K562 (cell line): ENCODE results near the gene MADCAM1. TPM values are rescaled to one million over a fixed set of nuclear protein-coding genes. Genes with fewer than 3 reads are reported as not detected.

ENCODE experiments used
- BRD9 ChIP-seq: fragments of 450-650 bp; IDR thresholded peaks from 2 replicates; pipeline ENCODE4 v1.6.1; 2018; ENCODE audit warnings: low read depth; ENCODE audit not compliant: partially characterized antibody
- C11orf30 ChIP-seq: fragments of 450-650 bp; IDR thresholded peaks from 2 replicates; pipeline ENCODE4 v1.6.1; 2016; ENCODE audit warnings: low read depth, mild to moderate bottlenecking
- EP400 ChIP-seq: fragments of 450-650 bp; IDR thresholded peaks from 2 replicates; pipeline ENCODE4 v1.6.1; 2017; ENCODE audit warnings: antibody characterized with exemption, mild to moderate bottlenecking, moderate library complexity
- GATAD2A ChIP-seq: fragments of 450-650 bp; IDR thresholded peaks from 2 replicates; pipeline ENCODE4 v1.6.1; 2017
- HDAC2 ChIP-seq: fragments of 450-650 bp; IDR thresholded peaks from 2 replicates; pipeline ENCODE4 v1.6.1; 2016; ENCODE audit warnings: mild to moderate bottlenecking
- HDGF ChIP-seq: fragments of 450-650 bp; IDR thresholded peaks from 2 replicates; pipeline ENCODE4 v1.6.1; 2016
- NCOA1 ChIP-seq: fragments of 450-650 bp; IDR thresholded peaks from 2 replicates; pipeline ENCODE4 v1.6.1; 2016; ENCODE audit warnings: low read depth
- NCOR1 ChIP-seq: fragments of 450-650 bp; IDR thresholded peaks from 2 replicates; pipeline ENCODE4 v1.6.1; 2016; ENCODE audit warnings: mild to moderate bottlenecking, moderate library complexity
- NFIC ChIP-seq: fragments of 450-650 bp; IDR thresholded peaks from 2 replicates; pipeline ENCODE4 v1.6.1; 2017; ENCODE audit warnings: mild to moderate bottlenecking, inconsistent platforms
- NR0B1 ChIP-seq: fragments of 450-650 bp; IDR thresholded peaks from one replicate; pipeline ENCODE4 v1.6.1; 2018; ENCODE audit warnings: mild to moderate bottlenecking, moderate library complexity; ENCODE audit not compliant: partially characterized antibody
- RERE ChIP-seq: sonication (generic); formaldehyde crosslinking; IDR thresholded peaks from 2 replicates; pipeline ENCODE4 v1.8.0; 2023; ENCODE audit warnings: missing genetic modification reagents, mild to moderate bottlenecking, borderline replicate concordance
- RFX1 ChIP-seq: fragments of 450-650 bp; IDR thresholded peaks from 2 replicates; pipeline ENCODE4 v1.6.1; 2016; ENCODE audit warnings: mild to moderate bottlenecking, moderate library complexity
- STAT5A ChIP-seq: IDR thresholded peaks from 2 replicates; pipeline ENCODE4 v1.6.1; 2012; ENCODE audit warnings: low read length, inconsistent platforms, borderline replicate concordance
- STAT6 ChIP-seq: sonication (generic); formaldehyde crosslinking; IDR thresholded peaks from 2 replicates; pipeline ENCODE4 v1.8.1; 2023; ENCODE audit warnings: mild to moderate bottlenecking, missing genetic modification reagents
- TCF3 ChIP-seq: sonication (generic); formaldehyde crosslinking; IDR thresholded peaks from 2 replicates; pipeline ENCODE4 v1.4.0; 2020; ENCODE audit warnings: mild to moderate bottlenecking, missing genetic modification reagents
- YY1 ChIP-seq, 3 experiments: IDR thresholded peaks; 2 replicates each; pipeline ENCODE4 v1.6.1; 2011; ENCODE audit warnings: low read length in 2 of 3, mild to moderate bottlenecking in 2 of 3, moderate library complexity in 2 of 3, borderline replicate concordance in 1 of 3, control low read depth in 1 of 3, low read depth in 1 of 3; ENCODE audit not compliant: insufficient read depth in 3 of 3, insufficient replicate concordance in 2 of 3, control insufficient read depth in 1 of 3, insufficient read length in 1 of 3; ENCODE audit errors: extremely low read depth in 1 of 3
- ZBTB7A ChIP-seq: IDR thresholded peaks from 2 replicates; pipeline ENCODE4 v1.6.1; 2011; ENCODE audit warnings: low read depth, mild to moderate bottlenecking, low read length, moderate library complexity, borderline replicate concordance; ENCODE audit not compliant: control insufficient read depth
- ZNF75A ChIP-seq: fragments of 450-650 bp; formaldehyde crosslinking; IDR thresholded peaks from 2 replicates; pipeline ENCODE4 v1.4.0; 2020; ENCODE audit warnings: mild to moderate bottlenecking
- ZNF780A ChIP-seq: fragments of 250-450 bp; sonication (Bioruptor Pico); IDR thresholded peaks from 2 replicates; pipeline ENCODE4 v1.5.0; 2021; ENCODE audit warnings: mild to moderate bottlenecking
- polyA plus RNA-seq, 8 experiments: library from polyadenylated mRNA; depleted of rRNA in 4 of 8; stranded (reverse) in 5 of 8; unstranded in 3 of 8; fragments of >200 nt; fragmentation: Nextera tagmentation in 2 of 8; fragmentation: Illumina TruSeq in 1 of 8; extraction: Ambion mirVana in 2 of 8; extraction: Trizol in 1 of 8; gene quantifications; 2 replicates each; pipeline versions ENCODE4 v1.2.1 to v1.2.3, GENCODE V29; 2011 to 2014; ENCODE audit warnings: inconsistent platforms in 1 of 8, missing spikeins in 1 of 8
- total RNA-seq, 7 experiments: library from RNA; depleted of rRNA in 6 of 7; stranded (reverse); fragments of >200 nt in 6 of 7; fragmentation: Illumina TruSeq in 2 of 7; extraction: Trizol in 2 of 7; gene quantifications; 2 replicates each; pipeline versions ENCODE4 v1.2.1 to v1.2.3, GENCODE V29; 2011 to 2021; ENCODE audit warnings: low replicate concordance in 1 of 7

MADCAM1 gene
- total and polyA plus RNA-seq, 9 of the 15 experiments (the other 6 are each of a cell fraction or from before 2014, with no cell fraction given): 0.09 to 0.36 (median 0.09) TPM; not detected in 6

- TF ChIP-seq STAT6: no peak
- TF ChIP-seq RERE (CRISPR knock-in tag): no peak
- TF ChIP-seq YY1 (IDR thresholded peaks at IDR 0.05; ENCODE audit: borderline replicate concordance in 1 of 3, control insufficient read depth in 1 of 3, extremely low read depth in 1 of 3, insufficient read depth in 3 of 3, insufficient read length in 1 of 3, insufficient replicate concordance in 2 of 3, low read depth in 1 of 3, low read length in 2 of 3): peak in 1 of 3 experiments; percentile 47
- no peak for TF ChIP-seq C11orf30
- TF ChIP-seq ZNF780A (CRISPR knock-in tag): no peak
- TF ChIP-seq ZBTB7A: peak; percentile 100
- TF ChIP-seq ZNF75A (CRISPR knock-in tag): 0 out of 2 replicates have a peak, but pooled peaks have one; percentile 25
- 0 out of 2 replicates have a peak, but pooled peaks have one; percentile 9 for TF ChIP-seq EP400
- no peak for TF ChIP-seq NCOA1
- no peak for TF ChIP-seq HDGF
- no peak for TF ChIP-seq NCOR1
- TF ChIP-seq GATAD2A: peak; percentile 73
- peak; percentile 99 for TF ChIP-seq RFX1
- no peak for TF ChIP-seq NR0B1
- TF ChIP-seq NFIC: no peak
- TF ChIP-seq HDAC2: peak; percentile 76; the same call in 1 of the 2 replicates
- TF ChIP-seq TCF3 (CRISPR knock-in tag): no peak
- no peak for TF ChIP-seq STAT5A
- TF ChIP-seq BRD9: no peak
These were observed 10.4 kb downstream of the MADCAM1 start (continued) for GRCh38 chr19:506404-507285.
